Endothelial cell of umbilical vein (primary cell): ENCODE data around the gene PRKACG. TPM values are rescaled to one million over a fixed set of nuclear protein-coding genes. Genes with fewer than 3 reads are reported as not detected.
"Not testable (repeated sequence)": the region's sequence is repeated elsewhere in the genome, so short reads cannot be mapped to it uniquely, and the experiment has no call there.

ENCODE experiments used
- BruUV-seq: library from RNA; stranded (reverse); fragments of 400-500 nt; replicated peaks from 2 replicates; lab custom pipeline; 2021; lab: Mats Ljungman, UMichigan
- CTCF ChIA-PET: fragments of 300-600, 350-600 bp; sonication (Branson Sonifier 250); formaldehyde crosslinking; loops from one replicate; lab custom pipeline; 2021; ENCODE audit warnings: antibody characterized with exemption, inconsistent platforms; lab: Charles Lee
- POLR2A ChIA-PET: fragments of 300-600, 350-600 bp; sonication (Branson Sonifier 250); formaldehyde crosslinking; loops from one replicate; lab custom pipeline; 2021; ENCODE audit warnings: antibody characterized with exemption, inconsistent platforms; lab: Charles Lee
- DNase-seq: peaks from one replicate; pipeline ENCODE4 v3.0.0-alpha.2; 2011; ENCODE audit warnings: low read depth, low spot score
- FAIRE-seq: peaks from 2 replicates; lab custom pipeline; 2011; peaks lifted over from hg19 to GRCh38; lab: Jason Lieb, UNC
- H2AFZ ChIP-seq: 2 replicates; pipeline ENCODE4 v1.6.0; 2012; ENCODE audit warnings: low read depth, low read length, control low read depth, inconsistent platforms
- H3K27ac ChIP-seq: 2 replicates; pipeline ENCODE4 v1.5.1; 2011; ENCODE audit warnings: low read depth, mild to moderate bottlenecking, control low read depth, low read length, moderate library complexity; ENCODE audit not compliant: insufficient read depth
- H3K27me3 ChIP-seq, 2 experiments: 2 replicates each; pipeline versions ENCODE4 v1.6.0 to v1.6.1; 2011; ENCODE audit warnings: low read length in 2 of 2, mixed read lengths in 1 of 2; ENCODE audit not compliant: control insufficient read depth in 2 of 2, insufficient read depth in 2 of 2
- H3K36me3 ChIP-seq, 2 experiments: 2 replicates in 1 of 2; 3 replicates in 1 of 2; pipeline ENCODE4 v1.5.1; 2011; ENCODE audit warnings: low read length in 2 of 2, mild to moderate bottlenecking in 1 of 2, moderate library complexity in 1 of 2; ENCODE audit not compliant: control insufficient read depth in 2 of 2, insufficient read depth in 2 of 2; ENCODE audit errors: extremely low read depth in 1 of 2
- H3K4me1 ChIP-seq: 3 replicates; pipeline ENCODE4 v1.5.1; 2011; ENCODE audit warnings: mild to moderate bottlenecking, low read length; ENCODE audit not compliant: control insufficient read depth, insufficient read depth; ENCODE audit errors: extremely low read depth
- H3K4me2 ChIP-seq: 2 replicates; pipeline ENCODE4 v1.6.1; 2011; ENCODE audit warnings: low read length, control low read depth, mixed read lengths; ENCODE audit not compliant: insufficient read depth
- H3K4me3 ChIP-seq, 3 experiments: fragments of 200-600 bp in 1 of 3; sonication (generic), shearing (Covaris generic) in 1 of 3; replicated peaks in 1 of 3; 2 replicates each; pipeline ENCODE4 v1.5.1; 2011 to 2016; ENCODE audit warnings: control low read depth in 3 of 3, low read length in 3 of 3, mild to moderate bottlenecking in 2 of 3, inconsistent platforms in 1 of 3, low read depth in 1 of 3, moderate library complexity in 1 of 3; ENCODE audit not compliant: insufficient read depth in 1 of 3
- H3K79me2 ChIP-seq: 2 replicates; pipeline ENCODE4 v1.6.0; 2012; ENCODE audit warnings: low read length, inconsistent platforms; ENCODE audit not compliant: control insufficient read depth, insufficient read depth
- H3K9ac ChIP-seq: replicated peaks from 2 replicates; pipeline ENCODE3; 2011; ENCODE audit warnings: low read length, control low read depth; ENCODE audit not compliant: insufficient read depth; ENCODE audit errors: extremely low read depth
- H3K9me1 ChIP-seq: replicated peaks from 3 replicates; pipeline ENCODE4 v1.6.0; 2011; ENCODE audit warnings: mild to moderate bottlenecking, low read length; ENCODE audit not compliant: control insufficient read depth, insufficient read depth; ENCODE audit errors: extremely low read depth
- H3K9me3 ChIP-seq: replicated peaks from 2 replicates; pipeline ENCODE4 v1.5.1; 2012; ENCODE audit warnings: low read length, inconsistent platforms; ENCODE audit not compliant: control insufficient read depth, insufficient read depth
- H4K20me1 ChIP-seq: replicated peaks from 2 replicates; pipeline ENCODE3; 2011; ENCODE audit warnings: mild to moderate bottlenecking, low read length; ENCODE audit not compliant: control insufficient read depth, insufficient read depth; ENCODE audit errors: extremely low read depth
- CTCF ChIP-seq, 2 donors: IDR thresholded peaks; 1 replicate in 1 of 2; 2 replicates in 1 of 2; pipeline ENCODE4 v1.5.1; 2011; ENCODE audit warnings: low read length in 2 of 2, mild to moderate bottlenecking in 2 of 2, moderate library complexity in 2 of 2, control low read depth in 1 of 2, inconsistent platforms in 1 of 2, low read depth in 1 of 2; ENCODE audit not compliant: insufficient read depth in 1 of 2; ENCODE audit errors: extremely low read depth in 1 of 2
- EZH2 ChIP-seq: IDR thresholded peaks from 2 replicates; pipeline ENCODE4 v1.6.1; 2012; ENCODE audit warnings: borderline replicate concordance, low read depth, mild to moderate bottlenecking, moderate library complexity, low read length, inconsistent platforms; ENCODE audit not compliant: severe bottlenecking
- FOS ChIP-seq: IDR thresholded peaks from 2 replicates; pipeline ENCODE4 v1.6.1; 2011; ENCODE audit warnings: mild to moderate bottlenecking, low read length, moderate library complexity, borderline replicate concordance; ENCODE audit not compliant: insufficient read depth
- GATA2 ChIP-seq: IDR thresholded peaks from 2 replicates; pipeline ENCODE4 v1.7.0; 2011; ENCODE audit warnings: low read depth, mild to moderate bottlenecking, moderate library complexity, mixed read lengths, low read length; ENCODE audit not compliant: insufficient read length, insufficient read depth
- JUN ChIP-seq: IDR thresholded peaks from 2 replicates; pipeline ENCODE4 v1.6.1; 2011; ENCODE audit warnings: borderline replicate concordance, low read depth; ENCODE audit not compliant: insufficient read length, insufficient read depth
- MAX ChIP-seq: IDR thresholded peaks from 2 replicates; pipeline ENCODE4 v1.6.1; 2011; ENCODE audit not compliant: insufficient read depth, insufficient read length
- MYC ChIP-seq: IDR thresholded peaks from one replicate; pipeline ENCODE4 v1.6.1; 2011; ENCODE audit warnings: mild to moderate bottlenecking, low read depth, low read length
- POLR2A ChIP-seq: IDR thresholded peaks from 2 replicates; pipeline ENCODE4 v1.6.1; 2012; ENCODE audit warnings: low read depth, mild to moderate bottlenecking, control low read depth, low read length
- POLR2AphosphoS5 ChIP-seq: IDR thresholded peaks from 2 replicates; pipeline ENCODE4 v1.6.1; 2012; ENCODE audit warnings: low read depth, mild to moderate bottlenecking, control low read depth, low read length, moderate library complexity; ENCODE audit not compliant: insufficient read depth
- dilution Hi-C: fragments of 300-500 bp; cut with MboI; formaldehyde crosslinking; loops from one replicate; pipeline ENCODE4 v1.15.0; 2019; ENCODE audit warnings: low sequenced_read_pairs; ENCODE audit not compliant: extremely low pct_ligation_motif_present
- intact Hi-C: fragments of 100-400 bp; cut with micrococcal nuclease; formaldehyde crosslinking; loops from one replicate; pipeline ENCODE4 v1.10.0; 2022
- polyA plus RNA-seq, 4 experiments: library from polyadenylated mRNA; depleted of rRNA in 3 of 4; stranded (reverse) in 3 of 4; unstranded in 1 of 4; fragments of >200 nt; gene quantifications; 2 replicates each; pipeline versions ENCODE4 v1.2.1 to v1.2.3, GENCODE V29; 2011 to 2012; ENCODE audit warnings: missing spikeins in 1 of 4
- total RNA-seq: library from RNA; stranded (reverse); gene quantifications from 2 replicates; pipeline ENCODE4 v1.2.3, GENCODE V29; 2021

PRKACG gene
- total and polyA plus RNA-seq, 2 donors (not counting 3 experiments of a cell fraction or from before 2014, with no cell fraction given): not detected

- Histone ChIP-seq H3K36me3 (no peaks in the 10 kb centered on the region), H3K9me3 (no peaks in the 10 kb centered on the region), H3K79me2 (no peaks in the 10 kb centered on the region), H3K27ac (no peak overlapping the region), H3K4me1 (no peaks in the 10 kb centered on the region), H3K27me3 (peaks cover 0 to 1% of the 10 kb centered on the region in 2 experiments), H3K4me2 (no peak overlapping the region), H2AFZ (no peak overlapping the region), H4K20me1 (no peaks in the 10 kb centered on the region), H3K4me3 (no peak overlapping the region), H3K9ac (no peak overlapping the region), H3K9me1 (no peaks in the 10 kb centered on the region)
- FAIRE-seq (no peak), DNase-seq (no peak)
- POLR2A ChIA-PET: no interaction called here
- CTCF ChIA-PET: no interaction called here
- intact Hi-C loops: no loop called here
- TF ChIP-seq POLR2AphosphoS5 (no peak), MYC (no peak), FOS (no peak), CTCF (IDR thresholded peaks at IDR 0.05; ENCODE audit: extremely low read depth in 1 of 2, insufficient read depth in 1 of 2, low read depth in 1 of 2, low read length in 2 of 2) (no peak), GATA2 (no peak), POLR2A (no peak), EZH2 (no peak), JUN (no peak), MAX (no peak)
- dilution Hi-C loops: no loop called here
- no TSS peak for BruUV-seq
Observed at GRCh38 chr9:68991457-68991856, 22.5 kb downstream of the PRKACG start.

- dilution Hi-C loops, intact Hi-C loops, H3K9me3 ChIP-seq, H3K27ac ChIP-seq, H3K4me2 ChIP-seq, H3K27me3 ChIP-seq, H3K4me3 ChIP-seq, H3K4me1 ChIP-seq, H3K9me1 ChIP-seq, FAIRE-seq, H3K36me3 ChIP-seq, BruUV-seq, CTCF ChIA-PET, POLR2A ChIA-PET, H2AFZ ChIP-seq, H3K79me2 ChIP-seq, H4K20me1 ChIP-seq, H3K9ac ChIP-seq, DNase-seq: not testable (repeated sequence)
Observed at GRCh38 chr9:68986949-68987348, 27.0 kb downstream of the PRKACG start.
